Transverse colon (tissue), 4 donors: ENCODE data around the gene GNG11.
"Not testable (repeated sequence)": the region's sequence is repeated elsewhere in the genome, so short reads cannot be mapped to it uniquely, and the experiment has no call there.

Source experiments
- EP300 ChIP-seq: sonication (generic); formaldehyde crosslinking; IDR thresholded peaks from one replicate; pipeline ENCODE4 v1.6.1; 2017; ENCODE audit warnings: antibody characterized with exemption, low read depth
- POLR2A ChIP-seq: fragments of 450-650 bp; IDR thresholded peaks from one replicate; pipeline ENCODE4 v1.6.1; 2016; ENCODE audit warnings: antibody characterized with exemption, mild to moderate bottlenecking, moderate library complexity
- POLR2AphosphoS5 ChIP-seq, 3 donors: sonication (generic); formaldehyde crosslinking; IDR thresholded peaks; one replicate each; pipeline ENCODE4 v1.6.1; 2016; ENCODE audit warnings: antibody characterized with exemption in 3 of 3
- TF ChIP-seq, protein P1 (sequence below), 5 experiments: fragments of 200-600 bp in 3 of 5; fragments of 450-650 bp in 2 of 5; sonication (generic) in 3 of 5; IDR thresholded peaks; 1 replicate in 2 of 5; 2 replicates in 3 of 5; pipeline ENCODE4 v1.5.1; 2016 to 2017; ENCODE audit warnings: antibody characterized with exemption in 5 of 5, inconsistent platforms in 3 of 5, mild to moderate bottlenecking in 2 of 5, moderate library complexity in 1 of 5

DNA sequence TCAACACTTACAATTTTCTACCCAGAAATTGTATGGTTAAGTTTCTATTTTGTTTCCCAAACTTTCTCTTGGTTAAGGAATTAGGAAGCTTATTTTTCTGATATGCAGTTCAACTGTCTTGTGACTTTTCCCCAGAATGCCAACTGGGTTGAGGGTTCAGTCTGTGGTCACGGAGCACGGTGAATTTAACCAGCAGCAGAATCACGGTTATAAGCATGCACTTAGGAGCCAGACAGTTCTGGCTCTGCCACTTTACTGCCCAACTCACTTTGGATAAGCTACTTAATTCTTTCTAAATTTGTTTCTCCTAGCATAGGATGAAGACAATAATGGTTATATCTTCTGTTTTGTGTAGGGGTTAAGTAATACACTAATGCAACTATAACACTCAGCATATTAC lies 10.3 kb upstream of the GNG11 start:
- TF ChIP-seq POLR2AphosphoS5 (IDR thresholded peaks at IDR 0.05); POLR2A; EP300: not testable (repeated sequence)
- TF ChIP-seq, protein P1, sequence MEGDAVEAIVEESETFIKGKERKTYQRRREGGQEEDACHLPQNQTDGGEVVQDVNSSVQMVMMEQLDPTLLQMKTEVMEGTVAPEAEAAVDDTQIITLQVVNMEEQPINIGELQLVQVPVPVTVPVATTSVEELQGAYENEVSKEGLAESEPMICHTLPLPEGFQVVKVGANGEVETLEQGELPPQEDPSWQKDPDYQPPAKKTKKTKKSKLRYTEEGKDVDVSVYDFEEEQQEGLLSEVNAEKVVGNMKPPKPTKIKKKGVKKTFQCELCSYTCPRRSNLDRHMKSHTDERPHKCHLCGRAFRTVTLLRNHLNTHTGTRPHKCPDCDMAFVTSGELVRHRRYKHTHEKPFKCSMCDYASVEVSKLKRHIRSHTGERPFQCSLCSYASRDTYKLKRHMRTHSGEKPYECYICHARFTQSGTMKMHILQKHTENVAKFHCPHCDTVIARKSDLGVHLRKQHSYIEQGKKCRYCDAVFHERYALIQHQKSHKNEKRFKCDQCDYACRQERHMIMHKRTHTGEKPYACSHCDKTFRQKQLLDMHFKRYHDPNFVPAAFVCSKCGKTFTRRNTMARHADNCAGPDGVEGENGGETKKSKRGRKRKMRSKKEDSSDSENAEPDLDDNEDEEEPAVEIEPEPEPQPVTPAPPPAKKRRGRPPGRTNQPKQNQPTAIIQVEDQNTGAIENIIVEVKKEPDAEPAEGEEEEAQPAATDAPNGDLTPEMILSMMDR (IDR thresholded peaks at IDR 0.05): not testable (repeated sequence)
